Suprapubic skin (tissue), 3 donors: ENCODE measurements around the gene SCTR.

Experiments
- POLR2A ChIP-seq, 2 donors: fragments of 450-650 bp; IDR thresholded peaks; one replicate each; pipeline ENCODE4 v1.6.1; 2017; ENCODE audit warnings: antibody characterized with exemption in 2 of 2, mild to moderate bottlenecking in 2 of 2, moderate library complexity in 2 of 2
- TF ChIP-seq, protein P1 (sequence below), 2 donors: fragments of 200-600 bp in 1 of 2; fragments of 450-650 bp in 1 of 2; sonication (generic) in 1 of 2; IDR thresholded peaks; one replicate each; pipeline ENCODE4 v1.5.1; 2016 to 2019; ENCODE audit warnings: antibody characterized with exemption in 2 of 2, mild to moderate bottlenecking in 1 of 2, moderate library complexity in 1 of 2

DNA sequence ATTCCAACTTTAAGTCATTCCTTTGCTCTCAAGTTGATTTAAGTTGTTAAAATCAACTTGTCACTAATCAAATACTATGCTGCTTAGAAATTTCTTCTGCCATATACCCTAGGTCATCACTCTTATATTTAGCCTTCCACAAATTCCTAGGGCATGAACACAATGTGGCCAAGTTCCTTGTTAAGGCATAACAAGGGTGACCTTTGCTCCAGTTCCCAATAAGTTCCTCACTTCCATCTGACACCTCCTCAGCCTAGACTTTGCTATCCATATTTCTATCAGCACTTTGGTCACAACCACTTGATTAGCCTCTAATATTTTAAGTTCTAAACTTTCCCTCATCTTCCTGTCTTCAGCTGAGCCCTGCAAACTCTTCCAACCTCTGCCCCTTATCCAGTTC, 102.5 kb downstream of the SCTR start:
- TF ChIP-seq, protein P1, sequence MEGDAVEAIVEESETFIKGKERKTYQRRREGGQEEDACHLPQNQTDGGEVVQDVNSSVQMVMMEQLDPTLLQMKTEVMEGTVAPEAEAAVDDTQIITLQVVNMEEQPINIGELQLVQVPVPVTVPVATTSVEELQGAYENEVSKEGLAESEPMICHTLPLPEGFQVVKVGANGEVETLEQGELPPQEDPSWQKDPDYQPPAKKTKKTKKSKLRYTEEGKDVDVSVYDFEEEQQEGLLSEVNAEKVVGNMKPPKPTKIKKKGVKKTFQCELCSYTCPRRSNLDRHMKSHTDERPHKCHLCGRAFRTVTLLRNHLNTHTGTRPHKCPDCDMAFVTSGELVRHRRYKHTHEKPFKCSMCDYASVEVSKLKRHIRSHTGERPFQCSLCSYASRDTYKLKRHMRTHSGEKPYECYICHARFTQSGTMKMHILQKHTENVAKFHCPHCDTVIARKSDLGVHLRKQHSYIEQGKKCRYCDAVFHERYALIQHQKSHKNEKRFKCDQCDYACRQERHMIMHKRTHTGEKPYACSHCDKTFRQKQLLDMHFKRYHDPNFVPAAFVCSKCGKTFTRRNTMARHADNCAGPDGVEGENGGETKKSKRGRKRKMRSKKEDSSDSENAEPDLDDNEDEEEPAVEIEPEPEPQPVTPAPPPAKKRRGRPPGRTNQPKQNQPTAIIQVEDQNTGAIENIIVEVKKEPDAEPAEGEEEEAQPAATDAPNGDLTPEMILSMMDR (IDR thresholded peaks at IDR 0.05), result no peak
- no peak for TF ChIP-seq POLR2A (IDR thresholded peaks at IDR 0.05)
